K562 (cell line): ENCODE data around the gene SP6. TPM values are rescaled to one million over a fixed set of nuclear protein-coding genes. Genes with fewer than 3 reads are reported as not detected.

Experiments
- ATAC-seq: fragments of 200-7000 bp; cut with Tn5 transposase; 3 replicates; pipeline ENCODE4 v1.9.1; 2020; ENCODE audit warnings: moderate library complexity
- BruUV-seq: library from RNA; stranded (reverse); fragments of 400-500 nt; replicated peaks from 2 replicates; lab custom pipeline; 2021; lab: Mats Ljungman, UMichigan
- CTCF ChIA-PET: fragments of 300-600 bp; formaldehyde crosslinking; extraction: SDS; loops from one replicate; lab custom pipeline; 2021; ENCODE audit warnings: low intra/inter-chr PET ratio; lab: Yijun Ruan, JAX
- POLR2A ChIA-PET: fragments of 300-600, 350-650 bp; sonication (Branson Sonifier 250); formaldehyde crosslinking; extraction: SDS; loops from one replicate; lab custom pipeline; 2021; ENCODE audit warnings: antibody characterized with exemption, inconsistent platforms; lab: Yijun Ruan, JAX
- DNase-seq, 4 experiments: peaks; one replicate each; pipeline versions ENCODE4 v3.0.0 to v3.0.0-alpha.2; 2011 to 2018; ENCODE audit warnings: low spot score in 3 of 4, mixed read lengths in 3 of 4; ENCODE audit errors: extremely low read depth in 1 of 4
- FAIRE-seq: peaks from 2 replicates; lab custom pipeline; 2011; peaks lifted over from hg19 to GRCh38; lab: Jason Lieb, UNC
- H2AFZ ChIP-seq: 2 replicates; pipeline ENCODE4 v1.6.0; 2011; ENCODE audit warnings: low read depth, low read length, control low read depth, inconsistent platforms
- H3K27ac ChIP-seq: fragments of 200-600 bp; 3 replicates; pipeline ENCODE4 v1.8.0; 2011; ENCODE audit warnings: low read depth, mild to moderate bottlenecking, control low read depth, inconsistent platforms, low read length, moderate library complexity, mixed read lengths; ENCODE audit errors: extremely low read depth
- H3K27me3 ChIP-seq, 2 experiments: fragments of 300-600 bp in 1 of 2; 2 replicates in 1 of 2; 3 replicates in 1 of 2; pipeline versions ENCODE4 v1.6.0 to v1.8.0; 2011; ENCODE audit warnings: inconsistent platforms in 2 of 2, low read length in 2 of 2, mild to moderate bottlenecking in 1 of 2, mixed read lengths in 1 of 2, moderate library complexity in 1 of 2; ENCODE audit not compliant: control insufficient read depth in 2 of 2, insufficient read depth in 2 of 2
- H3K36me3 ChIP-seq: fragments of 300-600 bp; 3 replicates; pipeline ENCODE4 v1.8.0; 2011; ENCODE audit warnings: mild to moderate bottlenecking, low read length, inconsistent platforms; ENCODE audit not compliant: control insufficient read depth, insufficient read depth
- H3K4me1 ChIP-seq, 2 experiments: fragments of 200-600 bp in 1 of 2; replicated peaks in 1 of 2; 2 replicates in 1 of 2; 3 replicates in 1 of 2; pipeline versions ENCODE4 v1.5.1 to v1.8.0; 2011; ENCODE audit warnings: inconsistent platforms in 2 of 2, low read length in 2 of 2, mild to moderate bottlenecking in 1 of 2, mixed read lengths in 1 of 2, moderate library complexity in 1 of 2; ENCODE audit not compliant: control insufficient read depth in 2 of 2, insufficient read depth in 2 of 2
- H3K4me2 ChIP-seq: 2 replicates; pipeline ENCODE4 v1.6.1; 2011; ENCODE audit warnings: low read length, control low read depth, inconsistent platforms, mixed read lengths; ENCODE audit not compliant: insufficient read depth
- H3K4me3 ChIP-seq: fragments of 200-600 bp; sonication (generic), shearing (Covaris generic); 2 replicates; pipeline ENCODE4 v1.5.1; 2016; ENCODE audit warnings: control low read depth, inconsistent platforms
- H3K79me2 ChIP-seq: fragments of 200-600 bp; 3 replicates; pipeline ENCODE4 v1.8.0; 2011; ENCODE audit warnings: low read length, inconsistent platforms; ENCODE audit not compliant: control insufficient read depth, insufficient read depth
- H3K9ac ChIP-seq, 2 experiments: 2 replicates each; pipeline versions ENCODE4 v1.6.0 to v1.6.1; 2011; ENCODE audit warnings: low read depth in 2 of 2, low read length in 2 of 2, control low read depth in 1 of 2, inconsistent platforms in 1 of 2, mild to moderate bottlenecking in 1 of 2, mixed read lengths in 1 of 2; ENCODE audit not compliant: insufficient read depth in 1 of 2
- H3K9me1 ChIP-seq: one replicate; pipeline ENCODE4 v1.6.0; 2011; ENCODE audit warnings: inconsistent platforms, mild to moderate bottlenecking, low read length, moderate library complexity; ENCODE audit not compliant: control insufficient read depth, insufficient read depth
- H3K9me3 ChIP-seq: replicated peaks from 2 replicates; pipeline ENCODE4 v1.5.1; 2011; ENCODE audit warnings: low read depth, low read length, inconsistent platforms; ENCODE audit not compliant: control insufficient read depth, insufficient read depth
- H4K20me1 ChIP-seq: replicated peaks from 2 replicates; pipeline ENCODE4 v1.6.1; 2011; ENCODE audit warnings: low read length, inconsistent platforms, mixed read lengths; ENCODE audit not compliant: control insufficient read depth, insufficient read depth
- FOXJ3 ChIP-seq: sonication (generic); formaldehyde crosslinking; IDR thresholded peaks from 2 replicates; pipeline ENCODE4 v1.4.0; 2020; ENCODE audit warnings: mild to moderate bottlenecking, missing genetic modification reagents
- KLF10 ChIP-seq: fragments of 250-450 bp; sonication (Bioruptor Pico); IDR thresholded peaks from 2 replicates; pipeline ENCODE4 v1.6.1; 2021; ENCODE audit warnings: matching md5 sums
- KLF6 ChIP-seq: fragments of 250-450 bp; sonication (Bioruptor Pico); IDR thresholded peaks from 2 replicates; pipeline ENCODE4 v1.4.0; 2020; ENCODE audit warnings: mild to moderate bottlenecking, moderate library complexity, borderline replicate concordance
- SPI1 ChIP-seq: IDR thresholded peaks from 2 replicates; pipeline ENCODE4 v1.6.1; 2011; ENCODE audit warnings: low read depth, low read length, control low read depth, borderline replicate concordance
- ZNF134 ChIP-seq: fragments of 250-450 bp; sonication (Bioruptor Pico); conservative IDR thresholded peaks from 2 replicates; pipeline ENCODE4 v1.4.0; 2020
- ZNF316 ChIP-seq: fragments of 450-650 bp; IDR thresholded peaks from 2 replicates; pipeline ENCODE4 v1.6.1; 2016
- ZNF586 ChIP-seq: fragments of 450-650 bp; formaldehyde crosslinking; conservative IDR thresholded peaks from 2 replicates; pipeline ENCODE4 v1.4.0; 2020; ENCODE audit warnings: mild to moderate bottlenecking, moderate library complexity
- WGBS: fragments of 100-300 bp; shearing (Covaris generic); methylation state at CpG from one replicate; pipeline ENCODE4 v1.1.6; 2016; ENCODE audit warnings: low coverage, mixed read lengths; ENCODE audit not compliant: insufficient coverage; ENCODE audit errors: missing lambda C conversion rate; 5-methylcytosine and 5-hydroxymethylcytosine counted together
- in situ Hi-C: fragments of 300-500 bp; cut with MboI; formaldehyde crosslinking; loops from 4 replicates; pipeline ENCODE4 v1.15.0; 2018; ENCODE audit warnings: inconsistent platforms, mixed read lengths
- intact Hi-C: fragments of 100-400 bp; cut with micrococcal nuclease; formaldehyde crosslinking; loops from 2 replicates; pipeline ENCODE4 v1.14.2; 2022
- polyA plus RNA-seq, 8 experiments: library from polyadenylated mRNA; depleted of rRNA in 4 of 8; stranded (reverse) in 5 of 8; unstranded in 3 of 8; fragments of >200 nt; fragmentation: Nextera tagmentation in 2 of 8; fragmentation: Illumina TruSeq in 1 of 8; extraction: Ambion mirVana in 2 of 8; extraction: Trizol in 1 of 8; gene quantifications; 2 replicates each; pipeline versions ENCODE4 v1.2.1 to v1.2.3, GENCODE V29; 2011 to 2014; ENCODE audit warnings: inconsistent platforms in 1 of 8, missing spikeins in 1 of 8
- total RNA-seq, 7 experiments: library from RNA; depleted of rRNA in 6 of 7; stranded (reverse); fragments of >200 nt in 6 of 7; fragmentation: Illumina TruSeq in 2 of 7; extraction: Trizol in 2 of 7; gene quantifications; 2 replicates each; pipeline versions ENCODE4 v1.2.1 to v1.2.3, GENCODE V29; 2011 to 2021; ENCODE audit warnings: low replicate concordance in 1 of 7
- TF ChIP-seq, protein P1 (sequence below), 2 experiments: fragments of 450-650 bp in 1 of 2; IDR thresholded peaks; 2 replicates each; pipeline ENCODE4 v1.6.1; 2011 to 2017; ENCODE audit warnings: low read depth in 2 of 2, antibody characterized with exemption in 1 of 2, borderline replicate concordance in 1 of 2, low read length in 1 of 2, mild to moderate bottlenecking in 1 of 2, mixed read lengths in 1 of 2; ENCODE audit not compliant: control insufficient read depth in 1 of 2
- TF ChIP-seq, protein P2 (sequence below), 3 experiments: fragments of 200-800 bp in 1 of 3; fragments of 250-450 bp in 1 of 3; fragments of 450-650 bp in 1 of 3; sonication (Bioruptor Pico) in 1 of 3; sonication (Bioruptor generic) in 1 of 3; formaldehyde crosslinking in 1 of 3; IDR thresholded peaks; 2 replicates each; pipeline versions ENCODE4 v1.6.1 to v1.8.0; 2016 to 2022; ENCODE audit warnings: mild to moderate bottlenecking in 2 of 3, missing genetic modification characterization in 2 of 3, missing compliant biosample characterization in 1 of 3, moderate library complexity in 1 of 3
- TF ChIP-seq, protein P3 (sequence below): sonication (generic); formaldehyde crosslinking; IDR thresholded peaks from 2 replicates; pipeline ENCODE4 v1.9.0; 2022; ENCODE audit warnings: mild to moderate bottlenecking, missing genetic modification reagents

Gene SP6
- total and polyA plus RNA-seq, 9 of the 15 experiments (the other 6 are each of a cell fraction or from before 2014, with no cell fraction given) = 0.11 to 7.9 (median 2.2) TPM

DNA sequence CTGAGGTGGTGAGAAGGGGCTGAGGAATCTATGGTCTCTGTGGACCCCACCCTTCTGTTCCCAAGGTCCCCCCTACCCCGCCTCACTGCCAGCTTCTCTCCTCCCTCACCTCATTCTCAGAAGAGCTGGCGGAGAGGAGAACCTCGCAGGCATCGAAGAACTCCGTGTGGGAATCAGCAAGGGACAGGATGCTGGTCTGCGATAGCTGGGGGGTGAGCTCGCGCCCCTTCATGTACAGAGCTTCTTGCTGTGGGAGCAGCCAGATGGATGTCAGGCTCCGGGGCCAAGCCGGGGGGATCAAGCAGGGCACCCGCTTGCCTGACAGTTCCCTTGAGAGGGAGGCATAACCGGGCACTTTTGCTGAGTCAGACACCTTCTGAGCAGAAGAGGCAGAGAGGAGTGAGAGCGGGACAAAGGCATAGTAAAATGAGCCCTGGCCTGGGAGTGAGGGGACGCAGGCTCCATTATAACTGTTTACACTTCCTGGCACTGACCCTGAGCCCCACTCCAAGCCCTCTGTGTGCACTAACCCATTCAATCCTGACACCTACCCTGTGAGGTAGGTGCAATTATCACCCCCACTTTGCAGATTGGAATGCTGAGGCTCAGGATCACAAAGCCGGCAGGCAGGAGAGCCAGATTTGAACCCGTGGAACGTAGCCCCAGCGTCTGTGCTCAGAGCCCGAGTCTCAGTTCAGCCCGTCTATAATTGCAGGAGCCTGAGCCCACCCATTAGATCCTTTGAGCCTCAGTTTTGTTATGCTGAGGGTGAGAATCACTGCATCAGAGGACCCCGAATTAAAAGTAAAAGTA is 35.7 kb downstream of the SP6 start:
- ChIA-PET CTCF (no interaction called here), POLR2A (interaction anchor here (0.7 to 1.0 kb wide), 2 partner anchors 86 to 574 kb away, joined by 4 read pairs; no protein-coding TSS in a partner anchor)
- in situ Hi-C loops (no loop called here), intact Hi-C loops (no loop called here)
- DNase-seq (no peak), ATAC-seq (no peak), FAIRE-seq (no peak)
- BruUV-seq = no TSS peak
- Histone ChIP-seq H2AFZ (no peak overlapping the region), H3K4me3 (no peak overlapping the region), H3K36me3 (peaks cover 44% of the 10 kb centered on the region; the same call in 2 of the 3 replicates), H4K20me1 (no peaks in the 10 kb centered on the region), H3K9me1 (peaks cover 3% of the 10 kb centered on the region), H3K4me2 (no peak overlapping the region), H3K27me3 (no peaks in the 10 kb centered on the region), H3K9ac (peak overlapping the region in 1 of 2 experiments; percentile 32; a peak in 1 of 4 replicates), H3K27ac (no peak overlapping the region), H3K4me1 (peaks cover 16 to 29% of the 10 kb centered on the region in 2 experiments), H3K79me2 (no peaks in the 10 kb centered on the region), H3K9me3 (no peaks in the 10 kb centered on the region)
- WGBS = 79% methylated on average over 19 of the region's 21 CpGs
- TF ChIP-seq, protein P1, sequence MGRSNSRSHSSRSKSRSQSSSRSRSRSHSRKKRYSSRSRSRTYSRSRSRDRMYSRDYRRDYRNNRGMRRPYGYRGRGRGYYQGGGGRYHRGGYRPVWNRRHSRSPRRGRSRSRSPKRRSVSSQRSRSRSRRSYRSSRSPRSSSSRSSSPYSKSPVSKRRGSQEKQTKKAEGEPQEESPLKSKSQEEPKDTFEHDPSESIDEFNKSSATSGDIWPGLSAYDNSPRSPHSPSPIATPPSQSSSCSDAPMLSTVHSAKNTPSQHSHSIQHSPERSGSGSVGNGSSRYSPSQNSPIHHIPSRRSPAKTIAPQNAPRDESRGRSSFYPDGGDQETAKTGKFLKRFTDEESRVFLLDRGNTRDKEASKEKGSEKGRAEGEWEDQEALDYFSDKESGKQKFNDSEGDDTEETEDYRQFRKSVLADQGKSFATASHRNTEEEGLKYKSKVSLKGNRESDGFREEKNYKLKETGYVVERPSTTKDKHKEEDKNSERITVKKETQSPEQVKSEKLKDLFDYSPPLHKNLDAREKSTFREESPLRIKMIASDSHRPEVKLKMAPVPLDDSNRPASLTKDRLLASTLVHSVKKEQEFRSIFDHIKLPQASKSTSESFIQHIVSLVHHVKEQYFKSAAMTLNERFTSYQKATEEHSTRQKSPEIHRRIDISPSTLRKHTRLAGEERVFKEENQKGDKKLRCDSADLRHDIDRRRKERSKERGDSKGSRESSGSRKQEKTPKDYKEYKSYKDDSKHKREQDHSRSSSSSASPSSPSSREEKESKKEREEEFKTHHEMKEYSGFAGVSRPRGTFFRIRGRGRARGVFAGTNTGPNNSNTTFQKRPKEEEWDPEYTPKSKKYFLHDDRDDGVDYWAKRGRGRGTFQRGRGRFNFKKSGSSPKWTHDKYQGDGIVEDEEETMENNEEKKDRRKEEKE (IDR thresholded peaks at IDR 0.05; ENCODE audit: borderline replicate concordance in 1 of 2, control insufficient read depth in 1 of 2, low read depth in 2 of 2, low read length in 1 of 2) = no peak
- peak; percentile 73 for TF ChIP-seq ZNF316
- TF ChIP-seq ZNF586 (CRISPR knock-in tag) = no peak
- TF ChIP-seq ZNF134 (CRISPR knock-in tag) = no peak
- no peak for TF ChIP-seq FOXJ3 (CRISPR knock-in tag)
- TF ChIP-seq, protein P2, sequence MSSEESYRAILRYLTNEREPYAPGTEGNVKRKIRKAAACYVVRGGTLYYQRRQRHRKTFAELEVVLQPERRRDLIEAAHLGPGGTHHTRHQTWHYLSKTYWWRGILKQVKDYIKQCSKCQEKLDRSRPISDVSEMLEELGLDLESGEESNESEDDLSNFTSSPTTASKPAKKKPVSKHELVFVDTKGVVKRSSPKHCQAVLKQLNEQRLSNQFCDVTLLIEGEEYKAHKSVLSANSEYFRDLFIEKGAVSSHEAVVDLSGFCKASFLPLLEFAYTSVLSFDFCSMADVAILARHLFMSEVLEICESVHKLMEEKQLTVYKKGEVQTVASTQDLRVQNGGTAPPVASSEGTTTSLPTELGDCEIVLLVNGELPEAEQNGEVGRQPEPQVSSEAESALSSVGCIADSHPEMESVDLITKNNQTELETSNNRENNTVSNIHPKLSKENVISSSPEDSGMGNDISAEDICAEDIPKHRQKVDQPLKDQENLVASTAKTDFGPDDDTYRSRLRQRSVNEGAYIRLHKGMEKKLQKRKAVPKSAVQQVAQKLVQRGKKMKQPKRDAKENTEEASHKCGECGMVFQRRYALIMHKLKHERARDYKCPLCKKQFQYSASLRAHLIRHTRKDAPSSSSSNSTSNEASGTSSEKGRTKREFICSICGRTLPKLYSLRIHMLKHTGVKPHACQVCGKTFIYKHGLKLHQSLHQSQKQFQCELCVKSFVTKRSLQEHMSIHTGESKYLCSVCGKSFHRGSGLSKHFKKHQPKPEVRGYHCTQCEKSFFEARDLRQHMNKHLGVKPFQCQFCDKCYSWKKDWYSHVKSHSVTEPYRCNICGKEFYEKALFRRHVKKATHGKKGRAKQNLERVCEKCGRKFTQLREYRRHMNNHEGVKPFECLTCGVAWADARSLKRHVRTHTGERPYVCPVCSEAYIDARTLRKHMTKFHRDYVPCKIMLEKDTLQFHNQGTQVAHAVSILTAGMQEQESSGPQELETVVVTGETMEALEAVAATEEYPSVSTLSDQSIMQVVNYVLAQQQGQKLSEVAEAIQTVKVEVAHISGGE (CRISPR knock-in tag; IDR thresholded peaks at IDR 0.05) = no peak
- TF ChIP-seq, protein P3, sequence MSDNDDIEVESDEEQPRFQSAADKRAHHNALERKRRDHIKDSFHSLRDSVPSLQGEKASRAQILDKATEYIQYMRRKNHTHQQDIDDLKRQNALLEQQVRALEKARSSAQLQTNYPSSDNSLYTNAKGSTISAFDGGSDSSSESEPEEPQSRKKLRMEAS (CRISPR knock-in tag) = no peak
- TF ChIP-seq KLF6 (CRISPR knock-in tag) = no peak
- no peak for TF ChIP-seq KLF10
- no peak for TF ChIP-seq SPI1
